Fibroblast of skin of left biceps (primary cell): ENCODE data around the gene NDUFA13.

Experiments used
- DNase-seq, 2 experiments: peaks; one replicate each; pipeline ENCODE4 v3.0.0-alpha.2; 2013; ENCODE audit warnings: low read depth in 2 of 2

NDUFA13 gene

GRCh38 chr19:19570571-19570970, 54.5 kb downstream of the NDUFA13 start:
- no peak for DNase-seq

GRCh38 chr19:19571071-19571786, 55.2 kb downstream of the NDUFA13 start:
- DNase-seq = no peak

GRCh38 chr19:19575411-19575810, 59.4 kb downstream of the NDUFA13 start:
- DNase-seq = no peak
